ENCODE results near the gene ADGRL3.

The ADGRL3 gene

GRCh38 chr4:61727286-61727685 lies 527.2 kb downstream of the ADGRL3 start:
- DNase-seq (ENCODE audit: low spot score) = no peak
- in situ Hi-C loops (cut with MboI; ENCODE audit: low sequenced_read_pairs, unreplicated experiment) = no loop called here

GRCh38 chr4:61734409-61734808 lies 534.3 kb downstream of the ADGRL3 start:
- TF ChIP-seq CTCF (IDR thresholded peaks at IDR 0.05; ENCODE audit: borderline replicate concordance, control extremely low read depth, extremely low read depth, insufficient read depth, missing control alignments) = no peak
- in situ Hi-C loops (cut with MboI; ENCODE audit: low sequenced_read_pairs, unreplicated experiment) = no loop called here
- no peak for DNase-seq (ENCODE audit: low spot score)

More at GRCh38 chr4:61727286-61727685, 527.2 kb downstream of the ADGRL3 start:
- TF ChIP-seq CTCF (IDR thresholded peaks at IDR 0.05; ENCODE audit: borderline replicate concordance, control extremely low read depth, extremely low read depth, insufficient read depth, missing control alignments) = no peak

- in situ Hi-C loops (cut with MboI; ENCODE audit: low sequenced_read_pairs, unreplicated experiment) = no loop called here
- no peak for TF ChIP-seq CTCF (IDR thresholded peaks at IDR 0.05; ENCODE audit: borderline replicate concordance, control extremely low read depth, extremely low read depth, insufficient read depth, missing control alignments)
- no peak for DNase-seq (ENCODE audit: low spot score)
Observed at GRCh38 chr4:61739887-61740286, 539.8 kb downstream of the ADGRL3 start.

- TF ChIP-seq CTCF (IDR thresholded peaks at IDR 0.05; ENCODE audit: borderline replicate concordance, control extremely low read depth, extremely low read depth, insufficient read depth, missing control alignments) = no peak
- in situ Hi-C loops (cut with MboI; ENCODE audit: low sequenced_read_pairs, unreplicated experiment) = no loop called here
- no peak for DNase-seq (ENCODE audit: low spot score)
Observed at GRCh38 chr4:61740886-61741285, 540.8 kb downstream of the ADGRL3 start.

- DNase-seq (ENCODE audit: low spot score) = no peak
- in situ Hi-C loops (cut with MboI; ENCODE audit: low sequenced_read_pairs, unreplicated experiment) = no loop called here
- TF ChIP-seq CTCF (IDR thresholded peaks at IDR 0.05; ENCODE audit: borderline replicate concordance, control extremely low read depth, extremely low read depth, insufficient read depth, missing control alignments) = no peak
Observed at GRCh38 chr4:61741327-61742096, 541.4 kb downstream of the ADGRL3 start.

- no peak for TF ChIP-seq CTCF (IDR thresholded peaks at IDR 0.05; ENCODE audit: borderline replicate concordance, control extremely low read depth, extremely low read depth, insufficient read depth, missing control alignments)
- in situ Hi-C loops (cut with MboI; ENCODE audit: low sequenced_read_pairs, unreplicated experiment) = no loop called here
Observed at GRCh38 chr4:61750810-61751209, 550.7 kb downstream of the ADGRL3 start.

More at GRCh38 chr4:61750810-61751209, 550.7 kb downstream of the ADGRL3 start:
- DNase-seq (ENCODE audit: low spot score) = no peak
